ENCODE data around the gene ITGB4. TPM values are rescaled to one million over a fixed set of nuclear protein-coding genes. Genes with fewer than 3 reads are reported as not detected.

The ITGB4 gene
- total RNA-seq (2013; cell fraction: nucleolus; rRNA removed) = 0.46 and 0.61 TPM in 2 replicates
- total RNA-seq (2014; rRNA removed) = 0.05 and 0.06 TPM in 2 replicates
- 0.18 and 0.28 TPM in 2 replicates for total RNA-seq (2014; rRNA removed; fragmentation: Illumina TruSeq; extraction: Trizol)
- total RNA-seq (2021) = 1.6 and 1.9 TPM in 2 replicates
- 0.33 TPM for polyA plus RNA-seq (2011; ENCODE audit: low read depth)
- 0.20 and 0.39 TPM in 2 replicates for polyA plus RNA-seq (2011; rRNA removed)
- 0.24 and 0.27 TPM in 2 replicates for polyA plus RNA-seq (2011; cell fraction: cytosol; rRNA removed)
- polyA plus RNA-seq (2011; cell fraction: nucleus; rRNA removed) = 0.64 and 1.1 TPM in 2 replicates
- 1.3 TPM in 2 replicates for polyA plus RNA-seq (2012)
- polyA plus RNA-seq (2014; fragmentation: Illumina TruSeq; extraction: Trizol) = 0.10 TPM in 1 of 2 replicates, not detected in the other
- not detected for polyA plus RNA-seq (2014; fragmentation: Nextera tagmentation; extraction: Ambion mirVana)
- polyA plus RNA-seq (2014; rRNA removed) = 0.35 and 0.44 TPM in 2 replicates
- under 1 TPM; 0.20 to 0.45 TPM for polyA plus RNA-seq (2016; fragmentation: Nextera tagmentation; extraction: Ambion mirVana)
- polyA minus RNA-seq (2011; rRNA and poly(A)+ RNA removed) = 0.51 and 2.0 TPM in 2 replicates
- polyA minus RNA-seq (2011; cell fraction: cytosol; rRNA and poly(A)+ RNA removed) = 1.9 and 2.4 TPM in 2 replicates
- polyA minus RNA-seq (2011; cell fraction: nucleus; rRNA and poly(A)+ RNA removed) = 1.8 and 2.7 TPM in 2 replicates
- percentile 13 among the genes with signal in this experiment for Bru-seq, nascent RNA
- percentile 15 among the genes with signal in this experiment for BruChase-seq, experiment 1, labeled RNA remaining after a 6-hour chase
- percentile 12 among the genes with signal in this experiment for BruChase-seq, experiment 2, labeled RNA remaining after a 2-hour chase
- long read RNA-seq, experiment 1 = 0 reads
- long read RNA-seq, experiment 2 = 0 reads

DNA sequence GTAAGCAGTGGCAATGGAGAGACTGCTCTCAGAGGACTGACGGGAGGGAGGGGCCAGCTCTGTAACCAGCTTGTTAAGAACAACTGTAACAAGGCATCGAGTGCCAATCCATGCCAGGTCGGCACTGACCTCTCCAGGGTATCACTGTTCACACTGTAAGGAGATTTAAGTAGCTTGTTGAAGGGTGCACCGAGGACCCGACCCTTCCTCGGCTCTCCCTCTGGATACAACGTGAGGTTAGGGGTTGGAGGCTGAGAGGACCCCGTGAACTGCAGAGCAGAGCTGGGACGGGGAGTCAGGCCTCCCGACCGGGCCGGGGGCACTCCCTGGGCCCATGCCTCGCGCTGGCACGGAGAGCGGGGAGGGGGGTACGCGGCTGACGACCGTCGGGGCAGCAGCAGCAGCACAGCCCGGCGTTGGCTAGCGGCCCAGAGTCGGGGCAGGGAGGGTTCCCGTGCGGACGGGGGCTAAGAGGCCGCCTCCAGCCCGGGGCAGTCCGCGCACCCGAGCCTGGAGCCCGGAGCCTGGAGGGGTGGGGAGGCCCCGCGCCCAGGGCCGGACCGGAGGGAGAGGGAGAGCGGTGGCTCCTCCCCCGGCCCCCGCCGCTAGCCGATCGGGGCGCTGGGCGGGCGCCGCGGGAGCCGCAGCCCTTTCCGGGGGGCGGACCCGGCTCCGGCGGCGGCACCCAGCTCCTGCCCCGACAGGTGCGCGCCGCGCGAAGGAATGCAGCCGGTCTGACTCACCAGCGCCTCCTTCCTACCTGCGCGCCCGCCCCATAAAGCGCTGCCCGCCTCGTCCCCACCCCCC lies at the start of gene ITGB4:
ITGB4 (plus strand) TSS at position 804 of the 807 bp plus-strand sequence. CDS start 3,245 bp downstream, outside the sequence.
- peak within 1 kb of the TSS; percentile 55; the same call in 1 of the 2 replicates for H3K4me3 ChIP-seq
- TF ChIP-seq TCF12 (IDR thresholded peaks at IDR 0.05; ENCODE audit: low read depth, low read length) = 0 out of 2 replicates have a peak, but pooled peaks have one; percentile 35
- TF ChIP-seq WRNIP1 (IDR thresholded peaks at IDR 0.05; ENCODE audit: borderline replicate concordance, low read depth, low read length) = no peak
- TF ChIP-seq IKZF1 (conservative IDR thresholded peaks at IDR 0.05) = peak; percentile 76
- TF ChIP-seq NR2F1 (conservative IDR thresholded peaks at IDR 0.05) = 0 out of 2 replicates have a peak, but pooled peaks have one; percentile 16
- peak; percentile 58; the same call in 1 of the 2 replicates for TF ChIP-seq LARP7 (IDR thresholded peaks at IDR 0.05)
- TF ChIP-seq GATAD2B (conservative IDR thresholded peaks at IDR 0.05; ENCODE audit: low read depth) = peak; percentile 29; the same call in 1 of the 2 replicates
- TF ChIP-seq SMC3 (IDR thresholded peaks at IDR 0.05; ENCODE audit: borderline replicate concordance, low read length) = no peak
- TF ChIP-seq, protein P1, sequence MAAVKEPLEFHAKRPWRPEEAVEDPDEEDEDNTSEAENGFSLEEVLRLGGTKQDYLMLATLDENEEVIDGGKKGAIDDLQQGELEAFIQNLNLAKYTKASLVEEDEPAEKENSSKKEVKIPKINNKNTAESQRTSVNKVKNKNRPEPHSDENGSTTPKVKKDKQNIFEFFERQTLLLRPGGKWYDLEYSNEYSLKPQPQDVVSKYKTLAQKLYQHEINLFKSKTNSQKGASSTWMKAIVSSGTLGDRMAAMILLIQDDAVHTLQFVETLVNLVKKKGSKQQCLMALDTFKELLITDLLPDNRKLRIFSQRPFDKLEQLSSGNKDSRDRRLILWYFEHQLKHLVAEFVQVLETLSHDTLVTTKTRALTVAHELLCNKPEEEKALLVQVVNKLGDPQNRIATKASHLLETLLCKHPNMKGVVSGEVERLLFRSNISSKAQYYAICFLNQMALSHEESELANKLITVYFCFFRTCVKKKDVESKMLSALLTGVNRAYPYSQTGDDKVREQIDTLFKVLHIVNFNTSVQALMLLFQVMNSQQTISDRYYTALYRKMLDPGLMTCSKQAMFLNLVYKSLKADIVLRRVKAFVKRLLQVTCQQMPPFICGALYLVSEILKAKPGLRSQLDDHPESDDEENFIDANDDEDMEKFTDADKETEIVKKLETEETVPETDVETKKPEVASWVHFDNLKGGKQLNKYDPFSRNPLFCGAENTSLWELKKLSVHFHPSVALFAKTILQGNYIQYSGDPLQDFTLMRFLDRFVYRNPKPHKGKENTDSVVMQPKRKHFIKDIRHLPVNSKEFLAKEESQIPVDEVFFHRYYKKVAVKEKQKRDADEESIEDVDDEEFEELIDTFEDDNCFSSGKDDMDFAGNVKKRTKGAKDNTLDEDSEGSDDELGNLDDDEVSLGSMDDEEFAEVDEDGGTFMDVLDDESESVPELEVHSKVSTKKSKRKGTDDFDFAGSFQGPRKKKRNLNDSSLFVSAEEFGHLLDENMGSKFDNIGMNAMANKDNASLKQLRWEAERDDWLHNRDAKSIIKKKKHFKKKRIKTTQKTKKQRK (IDR thresholded peaks at IDR 0.05; ENCODE audit: low read depth, low read length) = no peak
- 0 out of 2 replicates have a peak, but pooled peaks have one; percentile 35 for TF ChIP-seq DPF2 (IDR thresholded peaks at IDR 0.05)
- TF ChIP-seq KDM1A (IDR thresholded peaks at IDR 0.05; ENCODE audit: borderline replicate concordance) = no peak
- TF ChIP-seq, protein P2, sequence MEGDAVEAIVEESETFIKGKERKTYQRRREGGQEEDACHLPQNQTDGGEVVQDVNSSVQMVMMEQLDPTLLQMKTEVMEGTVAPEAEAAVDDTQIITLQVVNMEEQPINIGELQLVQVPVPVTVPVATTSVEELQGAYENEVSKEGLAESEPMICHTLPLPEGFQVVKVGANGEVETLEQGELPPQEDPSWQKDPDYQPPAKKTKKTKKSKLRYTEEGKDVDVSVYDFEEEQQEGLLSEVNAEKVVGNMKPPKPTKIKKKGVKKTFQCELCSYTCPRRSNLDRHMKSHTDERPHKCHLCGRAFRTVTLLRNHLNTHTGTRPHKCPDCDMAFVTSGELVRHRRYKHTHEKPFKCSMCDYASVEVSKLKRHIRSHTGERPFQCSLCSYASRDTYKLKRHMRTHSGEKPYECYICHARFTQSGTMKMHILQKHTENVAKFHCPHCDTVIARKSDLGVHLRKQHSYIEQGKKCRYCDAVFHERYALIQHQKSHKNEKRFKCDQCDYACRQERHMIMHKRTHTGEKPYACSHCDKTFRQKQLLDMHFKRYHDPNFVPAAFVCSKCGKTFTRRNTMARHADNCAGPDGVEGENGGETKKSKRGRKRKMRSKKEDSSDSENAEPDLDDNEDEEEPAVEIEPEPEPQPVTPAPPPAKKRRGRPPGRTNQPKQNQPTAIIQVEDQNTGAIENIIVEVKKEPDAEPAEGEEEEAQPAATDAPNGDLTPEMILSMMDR (IDR thresholded peaks at IDR 0.05 in 2 of 3, conservative IDR thresholded peaks at IDR 0.05 in 1 of 3; ENCODE audit: control insufficient read depth in 2 of 3, extremely low read depth in 1 of 3, insufficient read depth in 1 of 3, low read depth in 3 of 3, low read length in 3 of 3) = 0 out of 6 replicates have a peak, but pooled peaks of 1 of the 3 experiments have one; percentile 2
- TF ChIP-seq TCF3 (IDR thresholded peaks at IDR 0.05; ENCODE audit: borderline replicate concordance, insufficient read depth, low read depth, low read length) = 0 out of 2 replicates have a peak, but pooled peaks have one; percentile 13
- no peaks in the 10 kb centered on the region for H3K79me2 ChIP-seq (ENCODE audit: control insufficient read depth, insufficient read depth, low read length)
- peak within 1 kb of the TSS; percentile 34; the same call in 1 of the 2 replicates for H3K9ac ChIP-seq (ENCODE audit: control insufficient read depth, insufficient read depth, low read length)
- CTCF ChIA-PET = interaction anchor here (1.1 to 1.4 kb wide), 2 partner anchors 10 to 32 kb away, joined by 3 to 5 read pairs; no protein-coding TSS in a partner anchor
- POLR2A ChIA-PET = no interaction called here
- DNase-seq (ENCODE audit: low read depth, low spot score) (no peak), ATAC-seq (peak; percentile 88), FAIRE-seq (no peak)
- H3K36me3 ChIP-seq (ENCODE audit: control insufficient read depth in 2 of 2, insufficient read depth in 2 of 2, low read length in 1 of 2) = no peaks in the 10 kb centered on the region
- H3K4me2 ChIP-seq (ENCODE audit: control insufficient read depth, insufficient read depth) = peak within 1 kb of the TSS; percentile 82
- intact Hi-C loops (cut with micrococcal nuclease; ENCODE audit: unreplicated experiment) (no loop called here), in situ Hi-C loops (cut with MboI) (no loop called here)
- H3K27ac ChIP-seq (ENCODE audit: control insufficient read depth, insufficient read depth) = no peak within 1 kb of the TSS
- H2AFZ ChIP-seq (ENCODE audit: control insufficient read depth, low read depth, low read length) = peak within 1 kb of the TSS; percentile 58
- no TSS peak for BruUV-seq (replicated peaks)
- 8% methylated on average over 42 of the region's 70 CpGs for WGBS (ENCODE audit: insufficient coverage, insufficient replicate concordance, low lambda C conversion rate, missing lambda C conversion rate)
- SMC1A ChIA-PET (ENCODE audit: uncharacterized antibody, unreplicated experiment) = interaction anchor here (0.6 to 0.7 kb wide), 2 partner anchors 26 to 43 kb away, joined by 3 to 4 read pairs; no protein-coding TSS in a partner anchor
- no peaks in the 10 kb centered on the region for H4K20me1 ChIP-seq (ENCODE audit: control insufficient read depth, insufficient read depth)
- H3K9me3 ChIP-seq (replicated peaks; ENCODE audit: control insufficient read depth, insufficient read depth, low read length) = no peaks in the 10 kb centered on the region
- peaks cover 0 to 1% of the 10 kb centered on the region in 2 experiments; a peak in 2 of 4 replicates for H3K27me3 ChIP-seq (replicated peaks in 1 of 2; ENCODE audit: control insufficient read depth in 2 of 2, insufficient read depth in 2 of 2, low read length in 1 of 2)
- H3K4me1 ChIP-seq (ENCODE audit: control insufficient read depth, insufficient read depth, low read length) = no peaks in the 10 kb centered on the region
- RAD21 ChIA-PET (ENCODE audit: unreplicated experiment) = interaction anchor here (1.1 to 2.7 kb wide), 2 partner anchors 54 to 87 kb away, joined by 3 to 6 read pairs; partner anchors contain the start of genes RECQL5, SAP30BP and SMIM5
